Germinal center (tissue), 1 donor: ENCODE data around the gene TEK.

ENCODE experiments used
- DNase-seq: peaks from one replicate; pipeline ENCODE4 v3.0.0; 2012; ENCODE audit warnings: mixed read lengths, low spot score

TEK gene

GRCh38 chr9:27179245-27179865 lies 70.3 kb downstream of the TEK start:
- no peak for DNase-seq

- no peak for DNase-seq
Measured at GRCh38 chr9:27181381-27181780, 72.4 kb downstream of the TEK start.

GRCh38 chr9:27182421-27182820 lies 73.4 kb downstream of the TEK start:
- no peak for DNase-seq

- DNase-seq: no peak
Measured at GRCh38 chr9:27183131-27183530, 74.1 kb downstream of the TEK start.

- DNase-seq: no peak
Measured at GRCh38 chr9:27183701-27184100, 74.7 kb downstream of the TEK start.

GRCh38 chr9:27184556-27185351 lies 75.7 kb downstream of the TEK start:
- no peak for DNase-seq

- no peak for DNase-seq
Measured at GRCh38 chr9:27188426-27188825, 79.4 kb downstream of the TEK start.

GRCh38 chr9:27189426-27189825 lies 80.4 kb downstream of the TEK start:
- no peak for DNase-seq

GRCh38 chr9:27192291-27192960 lies 83.4 kb downstream of the TEK start:
- DNase-seq: no peak

- DNase-seq: no peak
Measured at GRCh38 chr9:27193886-27194285, 84.9 kb downstream of the TEK start.

- DNase-seq: no peak
Measured at GRCh38 chr9:27194401-27195091, 85.5 kb downstream of the TEK start.

- no peak for DNase-seq
Measured at GRCh38 chr9:27195191-27195590, 86.2 kb downstream of the TEK start.

GRCh38 chr9:27196383-27196782 lies 87.4 kb downstream of the TEK start:
- no peak for DNase-seq

GRCh38 chr9:27198190-27198589 lies 89.2 kb downstream of the TEK start:
- no peak for DNase-seq

GRCh38 chr9:27202056-27202455 lies 93.0 kb downstream of the TEK start:
- no peak for DNase-seq

GRCh38 chr9:27203783-27204182 lies 94.8 kb downstream of the TEK start:
- no peak for DNase-seq

GRCh38 chr9:27204578-27204977 lies 95.6 kb downstream of the TEK start:
- no peak for DNase-seq

GRCh38 chr9:27205198-27205597 lies 96.2 kb downstream of the TEK start:
- DNase-seq: no peak

GRCh38 chr9:27206041-27206440 lies 97.0 kb downstream of the TEK start:
- DNase-seq: no peak

- no peak for DNase-seq
Measured at GRCh38 chr9:27209034-27209433, 100.0 kb downstream of the TEK start.

GRCh38 chr9:27210588-27210987 lies 101.6 kb downstream of the TEK start:
- no peak for DNase-seq

- DNase-seq: no peak
Measured at GRCh38 chr9:27212191-27212590, 103.2 kb downstream of the TEK start.

GRCh38 chr9:27212621-27213020 lies 103.6 kb downstream of the TEK start:
- no peak for DNase-seq
